Measurements from ENCODE around the gene GADD45B.
A peak's percentile ranks its signal among the peaks of the same experiment; 100 is the strongest.

Gene GADD45B

GRCh38 chr19:2474232-2475017, 1.5 kb upstream of the GADD45B start:
- TF ChIP-seq Cebpa-rat (IDR thresholded peaks at IDR 0.05) = peak in 1 of 11 experiments; percentile 67; a peak in 1 of 22 replicates
- H3K36me3 ChIP-seq = peaks cover 0 to 13% (median 0%) of the 10 kb centered on the region in 11 experiments; a peak in 8 of 22 replicates
- peak overlapping the region in 7 of 11 experiments; percentile 69 to 90 (median 76); a peak in 10 of 22 replicates for H3K27ac ChIP-seq
- H3K9me3 ChIP-seq (replicated peaks in 1 of 11) = no peaks in the 10 kb centered on the region
- H3K4me1 ChIP-seq = peaks cover 22 to 70% (median 62%) of the 10 kb centered on the region in 10 experiments
- peak overlapping the region; percentile 6 to 92 (median 77); a peak in 15 of 22 replicates for H3K9ac ChIP-seq
- peak overlapping the region; percentile 77 to 99 (median 94) for H3K4me3 ChIP-seq
- H3K27me3 ChIP-seq = no peaks in the 10 kb centered on the region
- H4K20me1 ChIP-seq = peaks cover 21 to 45% (median 29%) of the 10 kb centered on the region in 11 experiments
- H3K4me2 ChIP-seq = peak overlapping the region; percentile 83 to 100 (median 95)

- Histone ChIP-seq H3K4me3 (peak overlapping the region; percentile 77 to 99 (median 94)), H3K9ac (peak overlapping the region; percentile 47 to 92 (median 77); a peak in 20 of 22 replicates), H3K27me3 (no peaks in the 10 kb centered on the region), H4K20me1 (peaks cover 21 to 45% (median 29%) of the 10 kb centered on the region in 11 experiments), H3K36me3 (peaks cover 0 to 13% (median 0%) of the 10 kb centered on the region in 11 experiments; a peak in 8 of 22 replicates), H3K27ac (peak overlapping the region; percentile 41 to 90 (median 76); a peak in 20 of 22 replicates), H3K4me1 (peaks cover 23 to 70% (median 62%) of the 10 kb centered on the region in 10 experiments; a peak in 19 of 20 replicates), H3K4me2 (peak overlapping the region; percentile 83 to 100 (median 95)), H3K9me3 (replicated peaks in 1 of 11) (no peaks in the 10 kb centered on the region)
- TF ChIP-seq Cebpa-rat (IDR thresholded peaks at IDR 0.05) = no peak
Observed at GRCh38 chr19:2475018-2475701, 767 bp upstream of the GADD45B start.

- Histone ChIP-seq H3K27ac (peak overlapping the region; percentile 55 to 90 (median 86); a peak in 21 of 22 replicates), H3K4me3 (peak overlapping the region; percentile 77 to 99 (median 94)), H3K27me3 (no peaks in the 10 kb centered on the region), H3K4me1 (peaks cover 23 to 70% (median 64%) of the 10 kb centered on the region in 10 experiments; a peak in 18 of 20 replicates), H3K9me3 (replicated peaks in 1 of 11) (peaks cover 0 to 7% (median 4%) of the 10 kb centered on the region in 11 experiments; a peak in 15 of 22 replicates), H3K4me2 (peak overlapping the region; percentile 92 to 100 (median 99)), H3K9ac (peak overlapping the region; percentile 79 to 92 (median 89)), H3K36me3 (peaks cover 0 to 13% (median 0%) of the 10 kb centered on the region in 11 experiments; a peak in 8 of 22 replicates), H4K20me1 (peaks cover 21 to 45% (median 29%) of the 10 kb centered on the region in 11 experiments)
- no peak for TF ChIP-seq Cebpa-rat (IDR thresholded peaks at IDR 0.05)
Observed at GRCh38 chr19:2476451-2477140, 669 bp downstream of the GADD45B start.

GRCh38 chr19:2477141-2477710, 1.3 kb downstream of the GADD45B start:
- Histone ChIP-seq H3K36me3 (peaks cover 0 to 13% (median 0%) of the 10 kb centered on the region in 11 experiments; a peak in 8 of 22 replicates), H3K4me2 (peak overlapping the region; percentile 92 to 100 (median 99)), H3K4me1 (peaks cover 23 to 68% (median 64%) of the 10 kb centered on the region in 10 experiments; a peak in 18 of 20 replicates), H3K27me3 (no peaks in the 10 kb centered on the region), H3K4me3 (peak overlapping the region; percentile 77 to 99 (median 94)), H3K9ac (peak overlapping the region; percentile 79 to 92 (median 89)), H4K20me1 (peaks cover 21 to 45% (median 29%) of the 10 kb centered on the region in 11 experiments), H3K27ac (peak overlapping the region; percentile 36 to 90 (median 86); a peak in 20 of 22 replicates), H3K9me3 (replicated peaks in 1 of 11) (peaks cover 2 to 13% (median 11%) of the 10 kb centered on the region in 11 experiments)
- TF ChIP-seq Cebpa-rat (IDR thresholded peaks at IDR 0.05) = no peak

GRCh38 chr19:2477732-2478191, 1.8 kb downstream of the GADD45B start:
- H3K4me1 ChIP-seq = peaks cover 23 to 65% (median 60%) of the 10 kb centered on the region in 10 experiments; a peak in 18 of 20 replicates
- H3K27me3 ChIP-seq = no peaks in the 10 kb centered on the region
- peak overlapping the region; percentile 77 to 99 (median 94) for H3K4me3 ChIP-seq
- peak overlapping the region; percentile 92 to 100 (median 99) for H3K4me2 ChIP-seq
- H3K9ac ChIP-seq = peak overlapping the region; percentile 79 to 92 (median 89)
- TF ChIP-seq Cebpa-rat (IDR thresholded peaks at IDR 0.05) = no peak
- peaks cover 7 to 18% (median 16%) of the 10 kb centered on the region in 11 experiments for H3K9me3 ChIP-seq (replicated peaks in 1 of 11)
- H4K20me1 ChIP-seq = peaks cover 21 to 45% (median 29%) of the 10 kb centered on the region in 11 experiments
- peak overlapping the region in 10 of 11 experiments; percentile 4 to 90 (median 86); a peak in 20 of 22 replicates for H3K27ac ChIP-seq
- peaks cover 0 to 13% (median 0%) of the 10 kb centered on the region in 11 experiments; a peak in 9 of 22 replicates for H3K36me3 ChIP-seq

GRCh38 chr19:2478278-2478755, 2.4 kb downstream of the GADD45B start:
- Histone ChIP-seq H4K20me1 (peaks cover 21 to 45% (median 29%) of the 10 kb centered on the region in 11 experiments), H3K4me2 (peak overlapping the region; percentile 92 to 100 (median 99)), H3K27me3 (no peaks in the 10 kb centered on the region), H3K4me1 (peaks cover 23 to 59% (median 55%) of the 10 kb centered on the region in 10 experiments; a peak in 18 of 20 replicates), H3K9me3 (replicated peaks in 1 of 11) (peaks cover 13 to 24% (median 22%) of the 10 kb centered on the region in 11 experiments), H3K27ac (peak overlapping the region in 10 of 11 experiments; percentile 41 to 90 (median 86); a peak in 20 of 22 replicates), H3K36me3 (peaks cover 0 to 13% (median 0%) of the 10 kb centered on the region in 11 experiments; a peak in 9 of 22 replicates), H3K9ac (peak overlapping the region; percentile 73 to 92 (median 89); a peak in 21 of 22 replicates), H3K4me3 (peak overlapping the region; percentile 77 to 99 (median 94))
- TF ChIP-seq Cebpa-rat (IDR thresholded peaks at IDR 0.05) = peak in 7 of 11 experiments; percentile 39 to 88 (median 52); a peak in 8 of 22 replicates
